HepG2 (cell line): ENCODE measurements around the gene PCBD2. TPM values are rescaled to one million over a fixed set of nuclear protein-coding genes. Genes with fewer than 3 reads are reported as not detected.

ENCODE experiments used
- ATAC-seq: fragments of 200-7000 bp; cut with Tn5 transposase; 3 replicates; pipeline ENCODE4 v1.9.1; 2020; ENCODE audit warnings: mild to moderate bottlenecking, moderate library complexity
- BruUV-seq: library from RNA; stranded (reverse); fragments of 400-500 nt; replicated peaks from 2 replicates; lab custom pipeline; 2021; lab: Mats Ljungman, UMichigan
- CTCF ChIA-PET: fragments of 300-600 bp; formaldehyde crosslinking; extraction: SDS; loops from one replicate; lab custom pipeline; 2021; ENCODE audit warnings: low total read pairs, inconsistent platforms, low intra/inter-chr PET ratio; lab: Yijun Ruan, JAX
- POLR2A ChIA-PET: fragments of 350-600 bp; sonication (Branson Sonifier 250); formaldehyde crosslinking; loops from one replicate; lab custom pipeline; 2020; ENCODE audit warnings: antibody characterized with exemption, inconsistent platforms; lab: Yijun Ruan, JAX
- DNase-seq: peaks from one replicate; pipeline ENCODE4 v3.0.0-alpha.2; 2015; ENCODE audit warnings: low spot score
- FAIRE-seq: peaks from 3 replicates; lab custom pipeline; 2011; peaks lifted over from hg19 to GRCh38; lab: Jason Lieb, UNC
- H2AFZ ChIP-seq: one replicate; pipeline ENCODE4 v1.6.1; 2011; ENCODE audit warnings: low read length, inconsistent platforms
- H3K27ac ChIP-seq: fragments of 300-600 bp; 3 replicates; pipeline ENCODE4 v1.8.0; 2011; ENCODE audit warnings: mixed run types, mild to moderate bottlenecking, mixed read lengths, low read length, inconsistent platforms; ENCODE audit not compliant: insufficient read depth; ENCODE audit errors: extremely low read length
- H3K27me3 ChIP-seq, 2 experiments: fragments of 200-600 bp in 1 of 2; 2 replicates in 1 of 2; 3 replicates in 1 of 2; pipeline versions ENCODE4 v1.6.0 to v1.8.0; 2011; ENCODE audit warnings: low read length in 2 of 2, mild to moderate bottlenecking in 2 of 2, moderate library complexity in 2 of 2, inconsistent platforms in 1 of 2; ENCODE audit not compliant: insufficient read depth in 2 of 2, control insufficient read depth in 1 of 2
- H3K36me3 ChIP-seq, 2 experiments: fragments of 200-600 bp in 1 of 2; replicated peaks in 1 of 2; 2 replicates in 1 of 2; 3 replicates in 1 of 2; pipeline versions ENCODE4 v1.5.1 to v1.8.0; 2011; ENCODE audit warnings: low read length in 2 of 2, inconsistent platforms in 1 of 2; ENCODE audit not compliant: insufficient read depth in 2 of 2, control insufficient read depth in 1 of 2
- H3K4me1 ChIP-seq: 2 replicates; pipeline ENCODE4 v1.5.1; 2012; ENCODE audit warnings: low read length, inconsistent platforms; ENCODE audit not compliant: insufficient read depth
- H3K4me2 ChIP-seq: 2 replicates; pipeline ENCODE4 v1.6.0; 2011; ENCODE audit warnings: low read depth, low read length, inconsistent platforms
- H3K4me3 ChIP-seq, 3 experiments: fragments of 200-600 bp in 1 of 3; sonication (generic), shearing (Covaris generic) in 1 of 3; replicated peaks in 1 of 3; 2 replicates each; pipeline ENCODE4 v1.5.1; 2011 to 2016; ENCODE audit warnings: low read length in 3 of 3, inconsistent platforms in 2 of 3, low read depth in 2 of 3, mild to moderate bottlenecking in 2 of 3, control low read depth in 1 of 3, mixed read lengths in 1 of 3; ENCODE audit not compliant: insufficient read depth in 1 of 3
- H3K79me2 ChIP-seq: one replicate; pipeline ENCODE4 v1.6.1; 2011; ENCODE audit warnings: low read length, inconsistent platforms; ENCODE audit not compliant: insufficient read depth
- H3K9ac ChIP-seq: 2 replicates; pipeline ENCODE4 v1.6.0; 2011; ENCODE audit warnings: mild to moderate bottlenecking, low read depth, low read length, inconsistent platforms; ENCODE audit not compliant: insufficient read depth
- H3K9me3 ChIP-seq: 2 replicates; pipeline ENCODE4 v1.5.1; 2012; ENCODE audit warnings: mild to moderate bottlenecking, low read length
- H4K20me1 ChIP-seq: 2 replicates; pipeline ENCODE4 v1.6.0; 2011; ENCODE audit warnings: inconsistent platforms, mild to moderate bottlenecking, low read length, moderate library complexity; ENCODE audit not compliant: insufficient read depth
- CEBPZ ChIP-seq: IDR thresholded peaks from 2 replicates; pipeline ENCODE4 v1.6.1; 2012; ENCODE audit warnings: low read length, improper control_type of control experiment
- MAZ ChIP-seq, 2 experiments: sonication (generic) in 1 of 2; formaldehyde crosslinking in 1 of 2; IDR thresholded peaks; 2 replicates each; pipeline versions ENCODE4 v1.5.0 to v1.6.1; 2012 to 2020; ENCODE audit warnings: low read depth in 2 of 2, mild to moderate bottlenecking in 2 of 2, borderline replicate concordance in 1 of 2, improper control_type of control experiment in 1 of 2, low read length in 1 of 2, missing genetic modification reagents in 1 of 2, moderate library complexity in 1 of 2
- MTA3 ChIP-seq: sonication (generic); formaldehyde crosslinking; IDR thresholded peaks from 2 replicates; pipeline ENCODE4 v1.4.0; 2020; ENCODE audit warnings: missing genetic modification reagents
- NFRKB ChIP-seq: fragments of 450-650 bp; IDR thresholded peaks from 2 replicates; pipeline ENCODE4 v1.6.1; 2017
- SNAI1 ChIP-seq: sonication (generic); formaldehyde crosslinking; IDR thresholded peaks from 2 replicates; pipeline ENCODE4 v1.5.0; 2020; ENCODE audit warnings: mild to moderate bottlenecking, missing genetic modification reagents, borderline replicate concordance
- ZBTB7B ChIP-seq: sonication (generic); formaldehyde crosslinking; IDR thresholded peaks from 2 replicates; pipeline ENCODE4 v1.4.0; 2020; ENCODE audit warnings: missing genetic modification reagents
- ZFX ChIP-seq: sonication (generic); formaldehyde crosslinking; IDR thresholded peaks from 2 replicates; pipeline ENCODE4 v1.4.0; 2020; ENCODE audit warnings: mild to moderate bottlenecking, low read depth, missing genetic modification reagents, moderate library complexity
- ZNF264 ChIP-seq: sonication (generic); formaldehyde crosslinking; IDR thresholded peaks from 2 replicates; pipeline ENCODE4 v1.4.0; 2020; ENCODE audit warnings: missing genetic modification reagents
- ZNF576 ChIP-seq: sonication (generic); formaldehyde crosslinking; IDR thresholded peaks from 2 replicates; pipeline ENCODE4 v1.4.0; 2020; ENCODE audit warnings: mild to moderate bottlenecking, missing genetic modification reagents
- in situ Hi-C: cut with HindIII; loops from 2 replicates; pipeline ENCODE4 v1.10.0; 2017; ENCODE audit warnings: low pct_unique_long_range_greater_than_20kb; ENCODE audit not compliant: extremely low pct_ligation_motif_present
- intact Hi-C: fragments of 100-400 bp; cut with micrococcal nuclease; formaldehyde crosslinking; loops from one replicate; pipeline ENCODE4 v1.10.0; 2022; ENCODE audit not compliant: unreplicated experiment
- polyA plus RNA-seq, 8 experiments: library from polyadenylated mRNA; depleted of rRNA in 3 of 8; stranded (reverse) in 7 of 8; unstranded in 1 of 8; fragments of >200 nt; fragmentation: Illumina TruSeq in 4 of 8; extraction: Trizol in 4 of 8; gene quantifications; 2 replicates each; pipeline versions ENCODE4 v1.2.1 to v1.2.3, GENCODE V29; 2011 to 2016; ENCODE audit warnings: low read depth in 4 of 8, missing spikeins in 1 of 8, mixed read lengths in 1 of 8; ENCODE audit not compliant: insufficient read depth in 1 of 8
- total RNA-seq, 5 experiments: library from RNA; depleted of rRNA; stranded (reverse); fragments of >200 nt; fragmentation: Illumina TruSeq; extraction: Trizol; gene quantifications; 2 replicates each; pipeline ENCODE4 v1.2.3, GENCODE V29; 2016; ENCODE audit warnings: low read depth in 1 of 5
- TF ChIP-seq, protein P1 (sequence below): sonication (generic); formaldehyde crosslinking; IDR thresholded peaks from 2 replicates; pipeline ENCODE4 v1.5.0; 2020; ENCODE audit warnings: mild to moderate bottlenecking, missing genetic modification reagents, borderline replicate concordance

PCBD2 gene
- total and polyA plus RNA-seq, 2 of the 13 experiments (the other 11 are each of a cell fraction or from before 2014, with no cell fraction given): 5.5 to 12.0 TPM

GRCh38 chr5:134975078-134975715, 70.3 kb downstream of the PCBD2 start (continued):
- no peak for TF ChIP-seq CEBPZ
- TF ChIP-seq, protein P1, sequence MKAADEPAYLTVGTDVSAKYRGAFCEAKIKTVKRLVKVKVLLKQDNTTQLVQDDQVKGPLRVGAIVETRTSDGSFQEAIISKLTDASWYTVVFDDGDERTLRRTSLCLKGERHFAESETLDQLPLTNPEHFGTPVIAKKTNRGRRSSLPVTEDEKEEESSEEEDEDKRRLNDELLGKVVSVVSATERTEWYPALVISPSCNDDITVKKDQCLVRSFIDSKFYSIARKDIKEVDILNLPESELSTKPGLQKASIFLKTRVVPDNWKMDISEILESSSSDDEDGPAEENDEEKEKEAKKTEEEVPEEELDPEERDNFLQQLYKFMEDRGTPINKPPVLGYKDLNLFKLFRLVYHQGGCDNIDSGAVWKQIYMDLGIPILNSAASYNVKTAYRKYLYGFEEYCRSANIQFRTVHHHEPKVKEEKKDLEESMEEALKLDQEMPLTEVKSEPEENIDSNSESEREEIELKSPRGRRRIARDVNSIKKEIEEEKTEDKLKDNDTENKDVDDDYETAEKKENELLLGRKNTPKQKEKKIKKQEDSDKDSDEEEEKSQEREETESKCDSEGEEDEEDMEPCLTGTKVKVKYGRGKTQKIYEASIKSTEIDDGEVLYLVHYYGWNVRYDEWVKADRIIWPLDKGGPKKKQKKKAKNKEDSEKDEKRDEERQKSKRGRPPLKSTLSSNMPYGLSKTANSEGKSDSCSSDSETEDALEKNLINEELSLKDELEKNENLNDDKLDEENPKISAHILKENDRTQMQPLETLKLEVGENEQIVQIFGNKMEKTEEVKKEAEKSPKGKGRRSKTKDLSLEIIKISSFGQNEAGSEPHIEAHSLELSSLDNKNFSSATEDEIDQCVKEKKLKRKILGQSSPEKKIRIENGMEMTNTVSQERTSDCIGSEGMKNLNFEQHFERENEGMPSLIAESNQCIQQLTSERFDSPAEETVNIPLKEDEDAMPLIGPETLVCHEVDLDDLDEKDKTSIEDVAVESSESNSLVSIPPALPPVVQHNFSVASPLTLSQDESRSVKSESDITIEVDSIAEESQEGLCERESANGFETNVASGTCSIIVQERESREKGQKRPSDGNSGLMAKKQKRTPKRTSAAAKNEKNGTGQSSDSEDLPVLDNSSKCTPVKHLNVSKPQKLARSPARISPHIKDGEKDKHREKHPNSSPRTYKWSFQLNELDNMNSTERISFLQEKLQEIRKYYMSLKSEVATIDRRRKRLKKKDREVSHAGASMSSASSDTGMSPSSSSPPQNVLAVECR (CRISPR knock-in tag): peak; percentile 36; the same call in 1 of the 2 replicates
- no peak for TF ChIP-seq NFRKB

DNA sequence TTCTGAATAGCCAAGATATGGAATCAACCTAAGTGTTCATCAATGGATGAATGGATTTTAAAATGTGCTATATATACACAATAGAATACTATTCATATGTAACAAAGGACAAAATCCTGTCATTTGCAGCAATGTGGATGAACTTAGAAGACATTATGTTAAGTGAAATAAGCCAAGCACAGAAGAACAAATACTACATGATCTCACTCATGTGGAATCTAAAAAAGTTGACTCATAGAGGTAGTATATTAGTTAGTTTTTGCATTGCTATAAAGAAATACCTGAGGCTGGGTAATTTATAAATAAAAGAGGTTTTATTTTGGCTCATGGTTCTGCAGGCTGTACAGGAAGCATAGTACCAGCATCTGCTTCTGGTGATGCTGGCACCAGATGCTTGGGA, 70.9 kb downstream of the PCBD2 start:
- Histone ChIP-seq H2AFZ (no peak overlapping the region), H3K27me3 (no peaks in the 10 kb centered on the region), H3K4me3 (no peak overlapping the region), H4K20me1 (no peaks in the 10 kb centered on the region), H3K36me3 (no peaks in the 10 kb centered on the region; a peak in 1 of 5 replicates), H3K9ac (no peak overlapping the region), H3K4me2 (no peak overlapping the region), H3K27ac (no peak overlapping the region), H3K9me3 (peaks cover 13% of the 10 kb centered on the region; the same call in 1 of the 2 replicates), H3K79me2 (no peaks in the 10 kb centered on the region), H3K4me1 (peaks cover 15% of the 10 kb centered on the region)
- intact Hi-C loops (no loop called here), in situ Hi-C loops (no loop called here)
- no TSS peak for BruUV-seq
- ChIA-PET CTCF (no interaction called here), POLR2A (interaction anchor here (1.0 to 1.9 kb wide), 2 partner anchors 11 to 59 kb away, joined by 3 to 22 read pairs; no protein-coding TSS in a partner anchor)
- FAIRE-seq (no peak), ATAC-seq (no peak), DNase-seq (no peak)
- no peak for TF ChIP-seq ZFX
- TF ChIP-seq ZNF264: no peak
- TF ChIP-seq MTA3: no peak
- no peak for TF ChIP-seq ZNF576
- no peak for TF ChIP-seq SNAI1 (CRISPR knock-in tag)
- TF ChIP-seq CEBPZ: no peak
- no peak for TF ChIP-seq ZBTB7B
- TF ChIP-seq MAZ (IDR thresholded peaks at IDR 0.05; ENCODE audit: borderline replicate concordance, low read depth, low read length): no peak
- no peak for TF ChIP-seq MAZ (CRISPR knock-in tag; IDR thresholded peaks at IDR 0.05; ENCODE audit: low read depth)
